GM12801 (cell line): Measurements from ENCODE around the gene EPHB6.

Experiments
- TF ChIP-seq, protein P1 (sequence below): IDR thresholded peaks from one replicate; pipeline ENCODE4 v1.5.1; 2011; ENCODE audit warnings: control low read depth; ENCODE audit not compliant: insufficient read length; ENCODE audit errors: extremely low read depth

Gene EPHB6

DNA sequence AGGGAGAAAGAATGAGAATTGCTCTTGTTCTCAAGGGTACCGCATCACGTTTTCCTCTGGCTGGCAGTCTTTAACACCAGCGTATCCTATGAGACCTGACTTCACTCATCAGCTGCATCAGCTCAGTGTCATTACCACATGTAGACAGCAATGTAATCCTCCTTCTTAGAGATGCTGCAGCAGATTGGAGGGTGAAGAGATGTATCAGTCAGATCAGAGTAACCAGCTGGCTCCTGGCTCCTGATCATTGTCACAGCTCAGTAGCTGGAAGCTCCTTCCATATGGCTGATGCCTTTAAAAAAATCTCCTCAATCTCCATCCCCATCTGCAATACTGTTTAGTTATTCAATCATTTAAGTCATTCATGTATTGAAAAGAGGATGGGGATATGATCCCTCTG lies 39.7 kb upstream of the EPHB6 start:
- TF ChIP-seq, protein P1, sequence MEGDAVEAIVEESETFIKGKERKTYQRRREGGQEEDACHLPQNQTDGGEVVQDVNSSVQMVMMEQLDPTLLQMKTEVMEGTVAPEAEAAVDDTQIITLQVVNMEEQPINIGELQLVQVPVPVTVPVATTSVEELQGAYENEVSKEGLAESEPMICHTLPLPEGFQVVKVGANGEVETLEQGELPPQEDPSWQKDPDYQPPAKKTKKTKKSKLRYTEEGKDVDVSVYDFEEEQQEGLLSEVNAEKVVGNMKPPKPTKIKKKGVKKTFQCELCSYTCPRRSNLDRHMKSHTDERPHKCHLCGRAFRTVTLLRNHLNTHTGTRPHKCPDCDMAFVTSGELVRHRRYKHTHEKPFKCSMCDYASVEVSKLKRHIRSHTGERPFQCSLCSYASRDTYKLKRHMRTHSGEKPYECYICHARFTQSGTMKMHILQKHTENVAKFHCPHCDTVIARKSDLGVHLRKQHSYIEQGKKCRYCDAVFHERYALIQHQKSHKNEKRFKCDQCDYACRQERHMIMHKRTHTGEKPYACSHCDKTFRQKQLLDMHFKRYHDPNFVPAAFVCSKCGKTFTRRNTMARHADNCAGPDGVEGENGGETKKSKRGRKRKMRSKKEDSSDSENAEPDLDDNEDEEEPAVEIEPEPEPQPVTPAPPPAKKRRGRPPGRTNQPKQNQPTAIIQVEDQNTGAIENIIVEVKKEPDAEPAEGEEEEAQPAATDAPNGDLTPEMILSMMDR: no peak

DNA sequence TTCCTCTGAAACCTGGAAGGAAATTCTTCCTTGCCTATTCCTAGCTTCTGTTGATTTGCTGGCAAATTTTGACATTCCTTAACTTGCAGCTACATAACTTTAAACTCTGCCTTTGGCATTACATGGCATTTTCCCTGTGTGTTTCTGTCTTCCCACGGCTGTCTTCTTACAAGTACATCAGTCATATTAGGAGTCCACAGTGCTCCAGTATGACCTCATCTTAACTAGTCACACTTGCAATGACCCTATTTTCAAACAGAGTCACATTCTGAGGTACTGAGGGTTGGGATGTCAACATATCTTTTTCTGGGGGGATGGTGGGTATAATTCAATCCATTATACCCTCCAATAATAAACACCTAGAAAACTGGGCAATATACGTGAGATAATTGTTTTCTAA lies 37.4 kb upstream of the EPHB6 start:
- TF ChIP-seq, protein P1: no peak

DNA sequence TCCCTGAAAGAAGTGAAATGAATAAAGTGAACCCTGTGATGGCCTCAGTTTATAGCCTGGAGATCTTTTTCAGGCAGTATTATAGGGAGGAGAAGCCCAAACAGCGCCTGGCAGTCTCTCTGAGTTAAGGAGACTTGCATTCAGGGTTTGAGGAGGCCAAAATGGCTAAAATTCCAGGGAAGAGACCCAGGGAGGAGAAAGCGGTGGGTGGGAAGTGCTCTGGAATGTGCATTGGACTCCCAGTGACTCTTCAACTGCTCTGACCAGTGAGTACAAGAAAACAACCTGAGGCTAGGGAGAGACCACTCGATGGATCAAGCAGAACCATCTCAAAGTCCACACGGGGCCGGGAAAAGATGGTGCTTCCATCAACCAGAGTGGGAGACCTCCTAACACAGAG lies 35.3 kb upstream of the EPHB6 start:
- TF ChIP-seq, protein P1: no peak

DNA sequence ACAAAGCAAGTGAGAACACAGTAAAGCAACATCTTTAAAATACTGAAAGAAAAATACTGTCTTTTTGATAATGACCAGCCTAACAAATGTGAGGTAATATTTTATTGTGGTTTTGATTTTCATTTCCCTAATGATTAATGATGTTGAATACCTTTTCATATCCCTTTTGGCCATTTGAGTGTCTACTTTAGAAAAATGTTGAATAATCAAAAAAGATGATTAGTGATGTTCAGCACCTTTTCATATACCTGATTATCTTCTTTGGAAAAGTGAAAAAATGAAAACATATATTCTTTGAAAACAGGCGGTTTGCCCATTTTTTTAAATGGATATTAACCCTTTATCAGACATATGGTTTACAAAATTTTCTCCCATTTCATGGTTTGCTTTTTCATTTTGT lies 32.2 kb upstream of the EPHB6 start:
- TF ChIP-seq, protein P1: no peak

DNA sequence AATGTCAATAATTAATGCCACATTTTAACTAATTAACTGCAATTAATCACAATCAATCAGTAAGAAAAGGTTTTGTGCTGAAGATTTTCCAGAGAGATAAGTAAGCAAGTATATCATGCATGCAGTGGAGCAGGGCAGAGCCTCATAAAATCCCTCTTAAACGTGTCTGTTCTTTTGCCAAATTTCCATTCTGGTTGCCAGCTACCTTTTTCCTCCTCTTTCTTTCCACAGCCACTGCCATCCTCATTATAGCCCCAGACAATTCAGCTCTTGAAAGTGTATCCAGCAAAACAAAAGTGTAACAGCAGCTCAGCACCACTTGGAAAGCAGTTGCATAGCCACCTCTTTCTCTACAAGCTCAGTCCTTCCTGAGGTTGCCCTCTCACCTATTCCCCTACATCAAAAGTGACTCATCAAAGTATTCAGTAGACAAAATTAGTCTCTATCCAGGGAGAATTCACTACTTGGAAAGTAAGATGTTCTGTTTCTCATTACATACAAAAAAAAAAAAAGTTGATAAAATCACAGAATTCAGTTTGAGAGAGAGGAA lies 26.9 kb upstream of the EPHB6 start:
- TF ChIP-seq, protein P1: no peak

DNA sequence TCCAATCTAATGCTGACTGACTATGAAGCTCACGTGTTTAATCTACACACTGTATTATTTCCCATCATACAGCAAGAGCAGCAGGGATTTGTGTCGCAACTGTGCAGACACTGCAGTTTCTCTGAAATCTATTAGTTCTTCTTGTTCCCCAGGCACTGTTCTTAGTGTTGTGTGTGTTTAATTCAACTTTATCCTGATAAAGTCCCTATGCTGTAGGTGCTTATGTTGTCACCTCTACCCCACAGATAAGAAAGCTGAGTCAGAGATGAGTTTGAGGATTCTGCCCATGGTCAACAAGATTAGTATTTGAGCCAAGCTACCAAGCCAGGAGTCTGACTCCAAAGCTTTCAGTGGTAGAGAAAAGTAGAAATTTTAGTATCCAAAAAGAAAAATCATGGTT lies 22.5 kb upstream of the EPHB6 start:
- TF ChIP-seq, protein P1: no peak

DNA sequence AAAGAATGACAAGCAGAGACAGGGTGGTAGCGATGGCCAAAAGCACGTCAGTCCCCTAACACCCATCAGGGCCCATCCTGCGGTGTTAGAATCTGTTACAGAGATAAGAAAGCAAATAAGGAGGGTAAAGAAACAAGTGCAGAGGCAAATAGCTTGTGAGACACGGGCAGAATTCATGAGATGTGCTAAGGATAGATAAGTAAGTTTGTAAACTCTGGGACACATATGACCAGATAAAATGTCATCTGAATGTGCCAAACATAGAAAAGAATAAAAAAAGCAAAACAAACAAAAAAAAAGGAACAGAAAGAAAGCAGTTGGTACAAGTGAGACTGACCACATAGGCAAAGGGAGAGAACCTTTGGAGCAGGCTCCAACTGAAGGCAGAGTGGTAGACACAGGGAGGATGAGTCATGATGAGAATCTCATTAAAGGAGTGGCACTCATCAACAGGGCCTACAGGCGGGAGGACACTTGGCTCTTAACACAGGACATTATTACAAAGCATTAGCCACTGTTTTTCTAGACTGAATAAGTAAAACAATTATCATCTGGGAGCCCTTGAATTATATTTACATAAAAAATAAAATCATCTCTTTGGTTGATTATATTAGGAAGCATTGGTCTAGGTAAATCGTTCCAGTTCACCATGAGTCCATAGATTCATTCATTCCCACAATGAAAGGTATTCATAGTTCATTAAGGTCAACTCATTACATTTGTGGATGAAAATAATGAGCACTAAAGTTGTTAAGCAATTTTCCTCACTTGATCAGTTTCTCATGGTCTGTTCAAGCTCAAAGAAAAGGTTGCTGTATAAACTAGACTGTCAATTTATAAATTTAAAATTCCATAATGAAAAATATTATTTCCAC lies 21.5 kb upstream of the EPHB6 start:
- TF ChIP-seq, protein P1: no peak
